HEK293T (cell line): Measurements from ENCODE around the gene RING1.

Source experiments
- CTCF ChIA-PET: fragments of 350-600 bp; formaldehyde crosslinking; extraction: SDS; loops from one replicate; lab custom pipeline; 2021; ENCODE audit warnings: antibody characterized with exemption, inconsistent platforms; lab: Yijun Ruan, JAX
- POLR2A ChIA-PET: fragments of 350-600 bp; formaldehyde crosslinking; extraction: SDS; loops from one replicate; lab custom pipeline; 2020; ENCODE audit warnings: antibody characterized with exemption, inconsistent platforms; lab: Yijun Ruan, JAX
- DNase-seq: peaks from one replicate; pipeline ENCODE4 v3.0.0; 2012; ENCODE audit warnings: mixed read lengths; ENCODE audit errors: extremely low spot score
- ARNT ChIP-seq: fragments of 450-650 bp; IDR thresholded peaks from 2 replicates; pipeline ENCODE4 v1.6.1; 2017; ENCODE audit warnings: mild to moderate bottlenecking
- BHLHE40 ChIP-seq: fragments of 450-650 bp; IDR thresholded peaks from 2 replicates; pipeline ENCODE4 v1.6.1; 2016; ENCODE audit warnings: mild to moderate bottlenecking, moderate library complexity, borderline replicate concordance
- CTBP1 ChIP-seq: fragments of 450-650 bp; IDR thresholded peaks from 2 replicates; pipeline ENCODE4 v1.6.1; 2016; ENCODE audit warnings: borderline replicate concordance
- ELF4 ChIP-seq: fragments of 450-650 bp; IDR thresholded peaks from 2 replicates; pipeline ENCODE4 v1.6.1; 2017; ENCODE audit warnings: antibody characterized with exemption
- FOXA1 ChIP-seq: fragments of 450-650 bp; IDR thresholded peaks from 2 replicates; pipeline ENCODE4 v1.6.1; 2016; ENCODE audit warnings: mild to moderate bottlenecking
- FOXK2 ChIP-seq: fragments of 450-650 bp; IDR thresholded peaks from 2 replicates; pipeline ENCODE4 v1.6.1; 2016; ENCODE audit warnings: mild to moderate bottlenecking
- FOXM1 ChIP-seq: fragments of 450-650 bp; IDR thresholded peaks from 2 replicates; pipeline ENCODE4 v1.6.1; 2017; ENCODE audit warnings: mild to moderate bottlenecking, borderline replicate concordance
- HDGF ChIP-seq: fragments of 450-650 bp; IDR thresholded peaks from 2 replicates; pipeline ENCODE4 v1.6.1; 2017; ENCODE audit warnings: antibody characterized with exemption, borderline replicate concordance
- L3MBTL2 ChIP-seq: fragments of 450-650 bp; conservative IDR thresholded peaks from 2 replicates; pipeline ENCODE4 v1.6.1; 2016; ENCODE audit warnings: mild to moderate bottlenecking
- LEF1 ChIP-seq: fragments of 450-650 bp; IDR thresholded peaks from 2 replicates; pipeline ENCODE4 v1.6.1; 2017; ENCODE audit warnings: mild to moderate bottlenecking, borderline replicate concordance
- NFRKB ChIP-seq: fragments of 450-650 bp; IDR thresholded peaks from 2 replicates; pipeline ENCODE4 v1.6.1; 2016; ENCODE audit warnings: mild to moderate bottlenecking, moderate library complexity
- SP1 ChIP-seq: fragments of 450-650 bp; IDR thresholded peaks from 2 replicates; pipeline ENCODE4 v1.6.1; 2017
- SUZ12 ChIP-seq: fragments of 450-650 bp; IDR thresholded peaks from 2 replicates; pipeline ENCODE4 v1.6.1; 2016; ENCODE audit warnings: mild to moderate bottlenecking
- TARDBP ChIP-seq: fragments of 450-650 bp; IDR thresholded peaks from 2 replicates; pipeline ENCODE4 v1.6.1; 2016
- ZNF384 ChIP-seq: fragments of 450-650 bp; IDR thresholded peaks from 2 replicates; pipeline ENCODE4 v1.6.1; 2016
- TF ChIP-seq, protein P1 (sequence below): fragments of 450-650 bp; IDR thresholded peaks from 2 replicates; pipeline ENCODE4 v1.6.1; 2016

The RING1 gene

DNA sequence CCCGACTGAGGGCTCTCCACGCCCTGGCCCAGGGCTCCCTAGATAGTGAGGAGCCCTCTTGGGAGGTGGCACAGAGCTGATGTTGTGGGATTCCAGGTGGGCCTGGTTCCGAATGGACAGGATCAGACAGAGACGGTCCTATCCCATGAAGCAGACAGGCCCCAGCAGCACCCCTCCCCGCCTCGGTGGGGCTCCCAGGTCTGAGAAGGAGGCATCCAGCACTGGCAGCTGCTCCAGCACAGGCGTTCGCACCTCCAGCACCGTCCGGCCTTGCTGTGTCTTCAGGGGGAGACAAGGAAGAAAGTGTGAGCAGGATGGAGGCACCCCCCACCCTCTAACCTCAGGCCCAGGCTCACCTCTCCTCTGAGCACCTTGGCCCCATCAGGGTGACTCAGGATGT, 44.8 kb upstream of the RING1 start:
- TF ChIP-seq L3MBTL2, result no peak
- TF ChIP-seq FOXM1, result no peak
- TF ChIP-seq BHLHE40, result no peak
- TF ChIP-seq FOXK2, result no peak
- no peak for TF ChIP-seq SUZ12
- no peak for TF ChIP-seq NFRKB
- TF ChIP-seq TARDBP, result no peak
- TF ChIP-seq, protein P1, sequence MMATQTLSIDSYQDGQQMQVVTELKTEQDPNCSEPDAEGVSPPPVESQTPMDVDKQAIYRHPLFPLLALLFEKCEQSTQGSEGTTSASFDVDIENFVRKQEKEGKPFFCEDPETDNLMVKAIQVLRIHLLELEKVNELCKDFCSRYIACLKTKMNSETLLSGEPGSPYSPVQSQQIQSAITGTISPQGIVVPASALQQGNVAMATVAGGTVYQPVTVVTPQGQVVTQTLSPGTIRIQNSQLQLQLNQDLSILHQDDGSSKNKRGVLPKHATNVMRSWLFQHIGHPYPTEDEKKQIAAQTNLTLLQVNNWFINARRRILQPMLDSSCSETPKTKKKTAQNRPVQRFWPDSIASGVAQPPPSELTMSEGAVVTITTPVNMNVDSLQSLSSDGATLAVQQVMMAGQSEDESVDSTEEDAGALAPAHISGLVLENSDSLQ, result no peak
- TF ChIP-seq SP1, result no peak
- no peak for TF ChIP-seq ZNF384
- no peak for TF ChIP-seq FOXA1
- TF ChIP-seq ARNT, result no peak
- no peak for TF ChIP-seq HDGF
- TF ChIP-seq CTBP1, result no peak
- DNase-seq, result no peak
- POLR2A ChIA-PET, result interaction anchor here (0.9 to 1.6 kb wide), 2 partner anchors 45 to 108 kb away, joined by 4 to 6 read pairs; partner anchors contain the start of genes RING1, RPS18 and VPS52
- CTCF ChIA-PET, result no interaction called here

DNA sequence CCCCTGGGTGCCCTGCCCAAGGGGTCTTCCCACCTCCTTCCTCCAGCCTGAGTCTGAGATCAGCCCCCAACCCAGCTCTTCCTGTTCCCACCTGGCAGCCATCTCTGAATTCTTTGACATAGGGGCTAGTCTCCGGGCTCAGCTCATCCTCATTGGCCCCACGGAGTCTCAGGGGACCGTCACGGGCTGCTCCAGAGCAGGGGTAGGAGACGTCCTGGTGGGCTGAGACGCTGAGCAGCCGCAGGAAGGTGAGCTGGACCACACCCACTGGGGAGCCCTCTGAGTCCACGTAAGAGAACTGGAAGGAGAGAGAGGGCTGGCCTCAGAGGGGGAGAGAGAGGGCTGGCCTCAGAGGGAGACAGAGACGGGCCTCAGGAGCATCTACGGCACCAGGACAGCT, 44.1 kb upstream of the RING1 start:
- POLR2A ChIA-PET, result interaction anchor here (0.7 to 1.6 kb wide), 3 partner anchors 36 to 107 kb away, joined by 3 to 6 read pairs (median 4); partner anchors contain the start of genes RING1, RPS18 and VPS52
- no peak for DNase-seq
- CTCF ChIA-PET, result no interaction called here
- TF ChIP-seq, protein P1, result no peak
- no peak for TF ChIP-seq BHLHE40
- no peak for TF ChIP-seq HDGF
- TF ChIP-seq CTBP1, result no peak
- TF ChIP-seq SP1, result no peak
- no peak for TF ChIP-seq FOXA1
- no peak for TF ChIP-seq NFRKB
- no peak for TF ChIP-seq ARNT

DNA sequence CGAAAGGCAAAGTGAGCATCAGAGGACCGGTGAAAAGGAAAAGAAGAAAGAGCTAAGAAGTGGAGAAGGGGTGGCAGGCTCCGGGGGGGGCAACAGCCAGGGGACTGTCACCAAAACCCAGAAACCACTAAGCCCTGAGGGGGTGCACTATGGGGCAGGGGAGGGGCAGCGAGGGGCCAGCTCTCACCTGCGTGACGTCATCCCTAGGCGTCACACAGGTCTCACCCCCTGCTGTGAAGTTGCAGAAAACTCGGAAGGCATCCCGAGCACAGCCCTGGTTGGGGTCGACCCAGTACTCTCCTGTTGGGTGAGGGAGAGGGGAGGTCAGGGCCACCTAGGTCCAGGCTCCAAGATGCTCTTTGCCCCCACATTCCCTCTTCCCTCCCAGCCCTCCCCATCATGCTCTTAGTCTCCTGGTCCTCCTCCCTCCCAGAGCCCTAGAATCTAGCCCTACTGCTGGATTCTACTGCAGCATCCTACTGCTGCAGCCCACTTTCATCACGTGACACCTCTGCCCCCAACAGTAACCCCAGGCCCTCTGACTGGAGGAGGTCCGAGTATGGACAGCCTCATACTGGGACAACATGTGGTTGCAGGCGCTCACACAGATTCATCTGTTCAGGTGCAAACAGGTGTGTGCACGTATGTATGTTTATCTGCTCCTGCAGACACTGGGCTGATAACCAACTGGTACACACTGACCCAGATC, 43.5 kb upstream of the RING1 start:
- TF ChIP-seq SUZ12 (no peak), BHLHE40 (no peak), FOXA1 (no peak), FOXK2 (no peak), L3MBTL2 (no peak), SP1 (no peak)
- no peak for DNase-seq
- ChIA-PET POLR2A (interaction anchor here (0.7 to 1.6 kb wide), 3 partner anchors 35 to 107 kb away, joined by 3 to 4 read pairs (median 3); partner anchors contain the start of genes RING1, RPS18 and VPS52), CTCF (no interaction called here)

DNA sequence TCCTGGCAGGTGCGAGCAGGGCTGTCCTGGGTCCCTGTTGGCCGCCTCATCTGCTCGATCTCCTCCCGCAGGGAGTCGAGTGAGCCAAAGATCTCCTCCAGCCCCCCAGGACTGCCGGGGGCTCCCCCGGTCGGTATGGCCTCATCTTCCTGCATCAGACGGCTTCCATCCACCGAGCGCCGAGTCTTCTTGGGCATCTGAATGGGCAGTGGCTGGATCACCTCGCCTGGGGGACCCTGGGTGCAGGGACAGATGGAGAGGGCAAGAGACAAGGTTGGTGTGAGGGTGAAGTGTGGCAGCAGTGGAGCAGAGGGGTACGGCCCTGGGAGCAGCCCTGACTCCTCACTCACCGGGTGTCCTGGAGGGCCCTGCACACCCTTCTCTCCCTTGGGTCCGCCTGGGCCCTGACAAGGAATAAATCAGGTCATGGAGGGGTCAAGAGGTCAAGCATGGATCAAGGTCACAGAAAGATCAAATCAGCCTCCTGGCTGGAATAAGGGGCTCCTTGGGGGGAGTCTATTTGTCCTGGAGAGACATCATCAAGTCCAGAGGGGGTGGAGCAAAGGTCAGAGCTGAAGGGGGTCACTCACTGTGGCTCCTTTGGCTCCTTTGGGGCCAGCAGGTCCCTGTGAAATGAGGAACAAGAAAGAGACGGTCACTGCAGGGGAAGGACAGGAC, 42.6 kb upstream of the RING1 start:
- POLR2A ChIA-PET, result interaction anchor here (1.0 kb wide), 1 partner anchor 106 kb away, joined by 3 read pairs; the partner anchor contains the start of genes RPS18 and VPS52
- CTCF ChIA-PET, result no interaction called here
- TF ChIP-seq FOXK2, result no peak
- no peak for TF ChIP-seq FOXA1
- no peak for TF ChIP-seq SP1
- no peak for TF ChIP-seq CTBP1
- TF ChIP-seq L3MBTL2, result no peak
- no peak for TF ChIP-seq NFRKB
- no peak for TF ChIP-seq SUZ12
- no peak for TF ChIP-seq ELF4
- TF ChIP-seq ZNF384, result no peak
- TF ChIP-seq ARNT, result no peak
- TF ChIP-seq, protein P1, result no peak
- no peak for TF ChIP-seq TARDBP
- TF ChIP-seq HDGF, result no peak
- no peak for TF ChIP-seq FOXM1
- TF ChIP-seq LEF1, result no peak
- TF ChIP-seq BHLHE40, result no peak
- DNase-seq, result no peak

DNA sequence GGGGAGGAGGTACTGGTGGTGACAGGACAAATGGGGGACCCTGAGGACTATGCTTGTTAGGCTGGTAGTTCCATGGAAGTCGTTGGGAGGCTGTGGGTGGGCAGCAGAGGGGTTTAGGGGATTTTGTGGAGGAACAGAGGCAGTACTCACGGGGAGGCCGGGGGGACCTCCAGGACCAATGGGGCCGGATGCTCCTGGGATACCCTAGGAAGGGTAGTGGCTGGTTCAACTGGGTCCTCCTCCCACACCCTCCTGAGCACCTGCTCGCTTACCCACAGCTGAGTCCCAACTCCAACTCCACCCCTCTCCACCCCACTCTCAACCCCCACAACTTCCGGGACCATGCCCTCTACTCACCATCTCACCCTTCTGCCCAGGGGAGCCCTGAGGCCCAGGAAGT, 41.9 kb upstream of the RING1 start:
- no peak for TF ChIP-seq ZNF384
- TF ChIP-seq LEF1, result no peak
- TF ChIP-seq FOXK2, result no peak
- CTCF ChIA-PET, result no interaction called here
- DNase-seq, result no peak
- POLR2A ChIA-PET, result interaction anchor here (1.2 kb wide), 1 partner anchor 42 kb away, joined by 6 read pairs; the partner anchor contains the start of gene RING1

DNA sequence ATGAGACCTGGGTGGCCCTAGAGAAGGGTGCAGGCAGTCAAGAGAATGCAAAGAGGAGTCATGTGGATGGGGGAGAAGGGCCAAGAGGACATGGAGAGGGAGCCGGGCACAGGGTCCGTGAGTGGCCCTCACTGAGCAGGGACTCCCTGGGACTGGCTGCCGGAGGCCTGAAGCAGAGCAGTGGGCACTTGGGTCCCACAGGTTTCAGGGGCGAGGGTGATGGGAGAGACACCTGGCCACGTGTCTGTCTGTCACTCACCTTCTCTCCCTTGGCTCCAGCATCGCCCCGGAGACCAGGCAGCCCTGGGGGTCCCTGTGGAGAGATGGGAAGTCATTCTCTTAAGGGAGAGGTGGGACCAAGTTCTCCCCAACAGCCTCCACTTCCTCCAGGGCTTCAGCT, 41.5 kb upstream of the RING1 start:
- no peak for DNase-seq

More for the DNA sequence above, 41.5 kb upstream of the RING1 start:
- no peak for TF ChIP-seq FOXM1
- TF ChIP-seq, protein P1, result no peak
- no peak for TF ChIP-seq L3MBTL2
- TF ChIP-seq ELF4, result no peak
- POLR2A ChIA-PET, result interaction anchor here (1.2 kb wide), 1 partner anchor 42 kb away, joined by 6 read pairs; the partner anchor contains the start of gene RING1
- CTCF ChIA-PET, result no interaction called here
